Neuronal stem cell (in vitro differentiated cells): ENCODE data around the gene SLC9A9.

ENCODE experiments used
- DNase-seq: peaks from one replicate; pipeline ENCODE4 v3.0.0-alpha.2; 2013; ENCODE audit warnings: low spot score
- H2AFZ ChIP-seq: one replicate; pipeline ENCODE4 v1.6.1; 2013; ENCODE audit warnings: mild to moderate bottlenecking, low read length, inconsistent platforms
- H2AK5ac ChIP-seq: 2 replicates; pipeline ENCODE4 v1.6.1; 2013; ENCODE audit warnings: low read depth, mild to moderate bottlenecking, inconsistent platforms, low read length, moderate library complexity, mixed read lengths
- H2BK120ac ChIP-seq: 2 replicates; pipeline ENCODE4 v1.6.1; 2013; ENCODE audit warnings: low read depth, mild to moderate bottlenecking, inconsistent platforms, low read length, moderate library complexity, mixed read lengths
- H2BK12ac ChIP-seq: one replicate; pipeline ENCODE4 v1.6.1; 2013; ENCODE audit warnings: low read length, inconsistent platforms
- H2BK15ac ChIP-seq: 2 replicates; pipeline ENCODE4 v1.6.1; 2013; ENCODE audit warnings: mild to moderate bottlenecking, low read length, inconsistent platforms, mixed read lengths
- H2BK5ac ChIP-seq: one replicate; pipeline ENCODE4 v1.6.1; 2013; ENCODE audit warnings: inconsistent platforms, mild to moderate bottlenecking, low read length, moderate library complexity
- H3K14ac ChIP-seq: one replicate; pipeline ENCODE4 v1.6.1; 2013; ENCODE audit warnings: low read length, inconsistent platforms
- H3K18ac ChIP-seq: 2 replicates; pipeline ENCODE4 v1.6.1; 2013; ENCODE audit warnings: low read length, inconsistent platforms
- H3K23ac ChIP-seq: 2 replicates; pipeline ENCODE4 v1.6.1; 2013; ENCODE audit warnings: low read depth, mild to moderate bottlenecking, mixed read lengths, low read length, inconsistent platforms; ENCODE audit not compliant: poor library complexity
- H3K27ac ChIP-seq: replicated peaks from 3 replicates; pipeline ENCODE4 v1.5.1; 2013; ENCODE audit warnings: low read length, inconsistent platforms
- H3K27me3 ChIP-seq, 3 experiments: 2 replicates each; pipeline ENCODE4 v1.6.1; 2013; ENCODE audit warnings: low read length in 3 of 3, mild to moderate bottlenecking in 2 of 3, inconsistent platforms in 1 of 3, low read depth in 1 of 3, mixed read lengths in 1 of 3, moderate library complexity in 1 of 3; ENCODE audit not compliant: control insufficient read depth in 3 of 3, insufficient read depth in 3 of 3
- H3K36me3 ChIP-seq, 2 donors: replicated peaks in 1 of 2; 2 replicates each; pipeline ENCODE4 v1.6.1; 2013; ENCODE audit warnings: low read length in 2 of 2; ENCODE audit not compliant: control insufficient read depth in 2 of 2, insufficient read depth in 2 of 2
- H3K4ac ChIP-seq: 2 replicates; pipeline ENCODE4 v1.6.1; 2013; ENCODE audit warnings: inconsistent platforms, mild to moderate bottlenecking, low read length, moderate library complexity
- H3K4me1 ChIP-seq, 2 donors: 1 replicate in 1 of 2; 2 replicates in 1 of 2; pipeline ENCODE4 v1.6.1; 2013; ENCODE audit warnings: low read length in 2 of 2, low read depth in 1 of 2; ENCODE audit not compliant: control insufficient read depth in 2 of 2, insufficient read depth in 1 of 2
- H3K4me2 ChIP-seq: one replicate; pipeline ENCODE4 v1.6.1; 2013; ENCODE audit warnings: mild to moderate bottlenecking, low read length, inconsistent platforms; ENCODE audit not compliant: insufficient read depth, poor library complexity, severe bottlenecking
- H3K4me3 ChIP-seq, 2 donors: 2 replicates each; pipeline ENCODE4 v1.5.1; 2013; ENCODE audit warnings: low read length in 2 of 2, mild to moderate bottlenecking in 2 of 2, inconsistent platforms in 1 of 2, moderate library complexity in 1 of 2
- H3K79me1 ChIP-seq: one replicate; pipeline ENCODE4 v1.6.1; 2013; ENCODE audit warnings: low read depth, mild to moderate bottlenecking, inconsistent platforms, low read length, moderate library complexity
- H3K9ac ChIP-seq: one replicate; pipeline ENCODE4 v1.6.1; 2013; ENCODE audit warnings: mild to moderate bottlenecking, low read depth, low read length, inconsistent platforms; ENCODE audit not compliant: poor library complexity
- H3K9me3 ChIP-seq, 2 donors: replicated peaks in 1 of 2; 2 replicates each; pipeline versions ENCODE3 to v1.6.1; 2013; ENCODE audit warnings: low read length in 2 of 2, mild to moderate bottlenecking in 2 of 2, inconsistent platforms in 1 of 2, low read depth in 1 of 2, mixed read lengths in 1 of 2, moderate library complexity in 1 of 2; ENCODE audit not compliant: control insufficient read depth in 2 of 2, insufficient read depth in 1 of 2
- H4K8ac ChIP-seq: one replicate; pipeline ENCODE4 v1.6.1; 2013; ENCODE audit warnings: low read depth, mild to moderate bottlenecking, inconsistent platforms, low read length, moderate library complexity
- H4K91ac ChIP-seq: one replicate; pipeline ENCODE4 v1.6.1; 2013; ENCODE audit warnings: low read length, low read depth, mild to moderate bottlenecking, inconsistent platforms; ENCODE audit not compliant: poor library complexity
- WGBS, 2 donors: extraction: QIAGEN DNeasy Blood & Tissue Kit; methylation state at CpG; one replicate each; pipeline ENCODE4 v1.1.7; 2013; ENCODE audit warnings: missing lambda C conversion rate in 2 of 2, mixed read lengths in 1 of 2; ENCODE audit not compliant: insufficient read length in 2 of 2, insufficient replicate concordance in 1 of 2; ENCODE audit errors: extremely low coverage in 2 of 2; 5-methylcytosine and 5-hydroxymethylcytosine counted together

The SLC9A9 gene

GRCh38 chr3:143676747-143677146 lies 171.5 kb downstream of the SLC9A9 start:
- Histone ChIP-seq H2AFZ (no peak overlapping the region), H3K27me3 (no peaks in the 10 kb centered on the region), H3K4me1 (peaks cover 0 to 3% of the 10 kb centered on the region in 2 donors), H3K18ac (no peak overlapping the region), H2BK12ac (no peak overlapping the region), H4K91ac (no peak overlapping the region), H3K4me3 (no peak overlapping the region), H4K8ac (no peak overlapping the region), H2BK5ac (no peak overlapping the region), H3K14ac (no peak overlapping the region), H3K4ac (no peak overlapping the region), H3K4me2 (no peak overlapping the region), H3K27ac (no peak overlapping the region), H3K79me1 (no peaks in the 10 kb centered on the region), H2BK120ac (no peak overlapping the region), H2AK5ac (no peak overlapping the region), H3K9me3 (no peaks in the 10 kb centered on the region), H3K36me3 (no peaks in the 10 kb centered on the region), H3K9ac (no peak overlapping the region), H3K23ac (no peak overlapping the region), H2BK15ac (no peak overlapping the region)
- no CpG with 5 or more reads among the region's 3 CpGs for WGBS, 2 donors
- DNase-seq: no peak

- no peaks in the 10 kb centered on the region for H3K27me3 ChIP-seq
- no peak overlapping the region for H3K14ac ChIP-seq
- no peak overlapping the region for H2BK5ac ChIP-seq
- H2BK15ac ChIP-seq: no peak overlapping the region
- H2AK5ac ChIP-seq: no peak overlapping the region
- no peaks in the 10 kb centered on the region for H3K9me3 ChIP-seq
- DNase-seq: no peak
- H3K79me1 ChIP-seq: no peaks in the 10 kb centered on the region
- H3K27ac ChIP-seq: no peak overlapping the region
- no peak overlapping the region for H3K4me2 ChIP-seq
- H4K91ac ChIP-seq: no peak overlapping the region
- no peak overlapping the region for H3K4ac ChIP-seq
- H2BK12ac ChIP-seq: no peak overlapping the region
- H3K9ac ChIP-seq: no peak overlapping the region
- WGBS, 2 donors: no CpG with 5 or more reads among the region's 6 CpGs
- no peak overlapping the region for H4K8ac ChIP-seq
- peaks cover 0 to 3% of the 10 kb centered on the region in 2 donors for H3K4me1 ChIP-seq
- H3K23ac ChIP-seq: no peak overlapping the region
- H3K18ac ChIP-seq: no peak overlapping the region
- H3K36me3 ChIP-seq: no peaks in the 10 kb centered on the region
- no peak overlapping the region for H2BK120ac ChIP-seq
- no peak overlapping the region for H2AFZ ChIP-seq
- H3K4me3 ChIP-seq: no peak overlapping the region
These were observed 172.2 kb downstream of the SLC9A9 start for GRCh38 chr3:143676021-143676420.

GRCh38 chr3:143674100-143674968 lies 173.9 kb downstream of the SLC9A9 start:
- H3K36me3 ChIP-seq: no peaks in the 10 kb centered on the region
- no peak overlapping the region for H3K4me3 ChIP-seq
- no peaks in the 10 kb centered on the region for H3K79me1 ChIP-seq
- H2AK5ac ChIP-seq: no peak overlapping the region
- DNase-seq: peak; percentile 78
- no peak overlapping the region for H4K8ac ChIP-seq
- H2BK120ac ChIP-seq: no peak overlapping the region
- no peak overlapping the region for H4K91ac ChIP-seq
- H3K27ac ChIP-seq: no peak overlapping the region
- no peak overlapping the region for H2BK15ac ChIP-seq
- H2BK5ac ChIP-seq: no peak overlapping the region
- no CpG with 5 or more reads among the region's 10 CpGs for WGBS, 2 donors
- no peak overlapping the region for H3K4me2 ChIP-seq
- H3K23ac ChIP-seq: no peak overlapping the region
- H3K27me3 ChIP-seq: no peaks in the 10 kb centered on the region
- H3K9me3 ChIP-seq: no peaks in the 10 kb centered on the region
- no peak overlapping the region for H3K4ac ChIP-seq
- peak overlapping the region; percentile 73 for H2AFZ ChIP-seq
- H3K4me1 ChIP-seq: peaks cover 0 to 3% of the 10 kb centered on the region in 2 donors
- no peak overlapping the region for H3K18ac ChIP-seq
- no peak overlapping the region for H3K9ac ChIP-seq
- no peak overlapping the region for H3K14ac ChIP-seq
- no peak overlapping the region for H2BK12ac ChIP-seq

- H3K79me1 ChIP-seq: no peaks in the 10 kb centered on the region
These were observed 175.7 kb downstream of the SLC9A9 start for GRCh38 chr3:143672396-143673165.

More at GRCh38 chr3:143672396-143673165, 175.7 kb downstream of the SLC9A9 start:
- Histone ChIP-seq H3K27ac (no peak overlapping the region), H3K9ac (no peak overlapping the region), H3K36me3 (no peaks in the 10 kb centered on the region), H3K23ac (no peak overlapping the region), H2BK120ac (no peak overlapping the region), H2AK5ac (no peak overlapping the region), H2BK12ac (no peak overlapping the region), H3K4ac (no peak overlapping the region), H2BK5ac (no peak overlapping the region), H3K14ac (no peak overlapping the region), H2AFZ (no peak overlapping the region), H4K91ac (no peak overlapping the region), H3K4me2 (no peak overlapping the region), H4K8ac (no peak overlapping the region), H2BK15ac (no peak overlapping the region), H3K18ac (no peak overlapping the region), H3K4me3 (no peak overlapping the region), H3K27me3 (no peaks in the 10 kb centered on the region), H3K4me1 (peaks cover 0 to 3% of the 10 kb centered on the region in 2 donors), H3K9me3 (no peaks in the 10 kb centered on the region)
- DNase-seq: no peak
- no CpG with 5 or more reads among the region's 3 CpGs for WGBS, 2 donors
